ENCODE results near the gene SNX30. TPM values are rescaled to one million over a fixed set of nuclear protein-coding genes. Genes with fewer than 3 reads are reported as not detected.
A peak's percentile ranks its signal among the peaks of the same experiment; 100 is the strongest.

Gene SNX30
- total RNA-seq, 2 experiments from 2014 or later: 5.4 TPM

DNA sequence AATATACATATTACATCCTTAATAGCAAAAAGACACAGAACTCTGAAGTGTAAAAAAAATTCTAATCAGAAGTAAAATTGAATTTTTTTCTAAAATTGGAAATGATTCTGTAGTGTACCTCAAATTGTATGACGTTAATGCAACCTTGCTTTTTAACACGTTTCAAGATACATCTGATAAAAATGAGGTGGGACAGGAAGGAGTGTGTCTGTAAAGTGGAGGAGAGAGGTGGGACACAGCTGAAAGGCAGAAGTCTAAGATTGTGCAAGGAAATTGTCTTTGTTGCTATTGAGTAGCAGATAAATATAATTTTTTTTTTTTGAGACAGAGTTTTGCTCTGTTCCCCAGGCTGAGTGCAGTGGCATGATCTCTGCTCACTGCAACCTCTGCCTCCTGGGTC is 15.7 kb upstream of the SNX30 start:
- Mint-ChIP-seq H3K9me3 (no peaks in the 10 kb centered on the region), H3K36me3 (no peaks in the 10 kb centered on the region), H3K27ac (no peak overlapping the region), H3K4me1 (peaks cover 5% of the 10 kb centered on the region), H3K27me3 (no peaks in the 10 kb centered on the region), H3K4me3 (no peak overlapping the region)
- no peak for DNase-seq

DNA sequence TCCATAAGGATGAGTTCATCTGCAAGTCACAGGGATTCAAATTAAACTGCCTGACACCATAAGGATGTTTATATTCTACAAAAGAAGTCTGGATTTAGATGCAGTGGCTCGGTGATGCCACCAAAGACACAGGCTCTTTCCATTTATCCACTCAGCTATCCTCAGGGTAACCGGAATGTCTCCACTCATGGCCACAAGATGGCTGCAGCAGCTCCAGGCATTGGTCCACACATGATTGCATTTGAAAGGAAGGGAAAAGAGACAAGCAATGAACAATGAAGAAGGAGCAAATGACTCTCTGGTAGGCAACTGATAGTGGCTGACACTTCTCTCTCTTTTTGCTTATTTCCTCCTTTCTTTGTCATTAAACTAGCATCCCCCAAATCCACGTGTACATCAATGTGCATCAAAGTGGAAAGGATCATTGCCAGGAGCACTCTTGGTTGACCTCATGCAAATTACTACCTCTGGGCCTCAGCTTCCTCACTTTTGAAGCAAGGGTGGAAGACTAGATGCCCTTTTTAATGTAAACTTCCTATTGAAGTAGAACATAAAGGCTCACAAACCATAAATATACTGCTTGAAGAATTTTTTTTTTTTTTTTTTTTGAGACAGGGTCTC is 7.2 kb upstream of the SNX30 start:
- no peak overlapping the region for H3K4me3 Mint-ChIP-seq
- no peaks in the 10 kb centered on the region for H3K9me3 Mint-ChIP-seq
- H3K27ac Mint-ChIP-seq: no peak overlapping the region
- H3K4me1 Mint-ChIP-seq: peaks cover 28% of the 10 kb centered on the region
- no peaks in the 10 kb centered on the region for H3K36me3 Mint-ChIP-seq
- H3K27me3 Mint-ChIP-seq: no peaks in the 10 kb centered on the region
- no peak for DNase-seq

DNA sequence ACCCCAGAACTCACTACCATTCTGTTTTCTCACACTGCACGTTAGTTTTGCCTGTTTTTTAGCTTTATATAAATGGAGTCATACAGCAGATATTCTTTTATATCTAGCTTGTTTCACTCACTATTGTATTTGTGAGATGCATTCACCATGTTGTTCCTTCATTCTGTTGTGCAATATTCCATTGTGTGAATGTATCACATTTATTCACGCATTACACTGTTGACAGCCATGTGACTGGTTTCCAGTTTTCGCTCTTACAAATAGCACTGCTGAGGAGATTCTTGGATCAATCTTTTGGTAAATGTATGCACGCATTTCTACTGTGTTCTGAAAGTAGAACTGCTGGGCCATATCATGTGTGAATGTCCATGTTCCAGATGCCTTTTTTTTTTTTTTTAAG is 6.4 kb upstream of the SNX30 start:
- Mint-ChIP-seq H3K27me3 (no peaks in the 10 kb centered on the region), H3K27ac (no peak overlapping the region), H3K9me3 (no peaks in the 10 kb centered on the region), H3K36me3 (no peaks in the 10 kb centered on the region), H3K4me1 (peaks cover 33% of the 10 kb centered on the region), H3K4me3 (no peak overlapping the region)
- DNase-seq: no peak

DNA sequence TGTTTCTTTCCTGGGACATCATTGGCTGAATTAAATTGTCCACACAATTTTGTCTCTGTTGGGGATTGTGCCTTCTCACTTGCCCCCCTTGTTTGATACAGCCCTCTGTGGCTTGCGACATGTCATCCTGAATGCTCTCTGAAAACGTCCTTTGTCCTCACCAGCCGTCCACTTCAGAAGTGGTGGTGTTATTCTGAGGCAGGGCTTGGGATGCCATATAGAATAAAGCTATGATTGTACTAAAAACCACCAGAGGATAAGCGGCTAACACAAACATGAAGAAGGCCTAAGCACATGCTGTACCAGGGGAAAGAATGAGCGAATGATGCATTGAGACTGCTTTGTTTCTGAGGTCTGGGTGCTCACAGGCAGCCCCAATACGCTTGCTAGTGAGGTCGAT is 3.5 kb upstream of the SNX30 start:
- peaks cover 44% of the 10 kb centered on the region for H3K4me1 Mint-ChIP-seq
- DNase-seq: no peak
- H3K27me3 Mint-ChIP-seq: no peaks in the 10 kb centered on the region
- no peak overlapping the region for H3K4me3 Mint-ChIP-seq
- H3K36me3 Mint-ChIP-seq: no peaks in the 10 kb centered on the region
- no peak overlapping the region for H3K27ac Mint-ChIP-seq
- no peaks in the 10 kb centered on the region for H3K9me3 Mint-ChIP-seq

DNA sequence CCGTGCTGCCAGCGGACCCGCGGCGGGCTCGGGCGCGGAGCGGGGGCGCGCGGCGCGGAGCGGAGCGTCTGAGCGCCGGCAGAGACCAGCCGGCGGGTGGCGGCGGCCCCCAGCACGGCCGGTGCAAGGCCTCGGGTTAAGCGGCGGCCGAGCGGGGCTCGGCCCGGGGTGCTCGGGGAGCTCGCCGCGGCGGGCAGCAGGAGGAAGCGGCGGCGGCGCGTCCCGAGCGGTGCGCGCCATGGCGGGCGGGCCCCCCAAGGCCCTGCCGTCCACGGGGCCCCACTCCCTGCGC is 150 bp downstream of the SNX30 start:
- Mint-ChIP-seq H3K4me1 (peaks cover 72% of the 10 kb centered on the region), H3K27ac (no peak overlapping the region), H3K4me3 (peak overlapping the region; percentile 81), H3K27me3 (no peaks in the 10 kb centered on the region), H3K9me3 (no peaks in the 10 kb centered on the region), H3K36me3 (no peaks in the 10 kb centered on the region)
- DNase-seq: no peak

DNA sequence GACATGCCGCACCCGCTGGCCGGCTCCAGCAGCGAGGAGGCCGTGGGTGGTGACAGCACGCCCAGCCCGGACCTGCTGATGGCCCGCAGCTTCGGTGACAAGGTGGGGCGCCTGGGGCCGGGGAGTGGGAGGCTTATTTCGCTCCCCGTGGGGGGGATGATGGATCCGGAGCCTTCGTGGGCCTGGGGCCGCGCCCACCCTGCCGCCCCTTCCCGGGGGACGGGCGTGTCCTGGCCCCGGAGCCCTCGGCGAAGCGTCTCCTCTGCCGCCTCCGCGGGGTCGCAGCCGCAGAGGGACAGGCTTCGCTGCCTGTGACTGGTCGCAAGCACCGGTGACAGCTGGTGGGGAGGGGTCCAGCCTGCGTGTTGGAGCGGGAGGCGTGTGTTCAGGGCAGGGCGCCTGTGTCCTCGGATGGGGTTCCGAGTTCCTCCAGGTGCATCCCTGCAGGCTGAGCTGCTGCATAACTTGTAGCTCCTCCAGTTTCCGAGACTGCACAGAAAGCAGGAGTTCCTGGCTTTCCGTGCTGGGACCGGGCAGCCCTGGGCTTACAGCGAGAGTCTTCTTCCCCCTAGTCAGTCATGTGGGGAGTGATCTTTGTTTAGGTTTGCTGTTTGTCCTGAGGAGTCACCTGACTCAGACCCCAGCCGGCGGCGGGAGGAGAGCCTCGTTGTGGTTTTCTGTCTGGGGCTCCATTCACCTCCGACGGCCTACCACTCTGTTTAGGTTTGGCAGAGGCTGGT is 666 bp downstream of the SNX30 start:
- Mint-ChIP-seq H3K4me1 (peaks cover 78% of the 10 kb centered on the region), H3K4me3 (peak overlapping the region; percentile 81), H3K27ac (peak overlapping the region; percentile 75), H3K27me3 (no peaks in the 10 kb centered on the region), H3K36me3 (no peaks in the 10 kb centered on the region), H3K9me3 (no peaks in the 10 kb centered on the region)
- peak; percentile 56 for DNase-seq

DNA sequence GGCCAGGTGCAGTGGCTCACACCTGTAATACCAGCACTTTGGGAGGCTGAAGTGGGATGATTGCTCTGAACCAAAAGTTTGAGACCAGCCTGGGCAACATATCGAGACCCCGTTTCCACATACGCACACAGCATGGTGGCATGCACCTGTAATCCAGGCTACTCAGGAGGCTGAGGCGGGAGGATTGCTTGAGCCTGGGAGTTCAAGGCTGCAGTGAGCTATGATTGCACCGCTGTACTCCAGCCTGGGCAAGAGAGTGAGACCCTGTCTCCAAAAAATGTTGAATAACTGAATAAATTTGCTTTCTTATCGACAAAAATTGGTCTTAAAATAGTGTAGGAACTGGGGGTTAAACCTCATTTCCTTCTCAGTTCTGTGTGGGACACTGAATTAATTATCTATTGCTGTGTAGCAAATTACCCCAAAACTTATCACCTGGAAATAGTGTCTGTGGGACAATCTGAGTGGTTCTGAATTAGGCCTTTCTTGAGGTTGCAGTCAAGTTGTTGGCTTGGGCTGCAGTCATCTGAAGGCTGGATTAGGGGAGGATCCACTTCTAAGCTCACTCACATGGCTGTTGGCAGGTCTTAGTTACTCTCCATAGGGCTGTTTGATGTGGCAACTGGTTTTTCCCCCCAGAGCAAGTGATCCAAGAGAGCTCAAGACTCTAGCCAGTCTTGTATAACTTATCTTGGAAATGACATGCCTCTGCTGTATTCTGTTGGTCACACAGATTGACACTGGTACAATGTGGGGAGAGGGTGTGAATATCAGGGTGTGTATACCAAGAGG is 2.0 kb downstream of the SNX30 start:
- no peaks in the 10 kb centered on the region for H3K9me3 Mint-ChIP-seq
- H3K27me3 Mint-ChIP-seq: no peaks in the 10 kb centered on the region
- no peaks in the 10 kb centered on the region for H3K36me3 Mint-ChIP-seq
- peak overlapping the region; percentile 9 for H3K27ac Mint-ChIP-seq
- peak; percentile 31 for DNase-seq
- peaks cover 80% of the 10 kb centered on the region for H3K4me1 Mint-ChIP-seq
- H3K4me3 Mint-ChIP-seq: peak overlapping the region; percentile 24

DNA sequence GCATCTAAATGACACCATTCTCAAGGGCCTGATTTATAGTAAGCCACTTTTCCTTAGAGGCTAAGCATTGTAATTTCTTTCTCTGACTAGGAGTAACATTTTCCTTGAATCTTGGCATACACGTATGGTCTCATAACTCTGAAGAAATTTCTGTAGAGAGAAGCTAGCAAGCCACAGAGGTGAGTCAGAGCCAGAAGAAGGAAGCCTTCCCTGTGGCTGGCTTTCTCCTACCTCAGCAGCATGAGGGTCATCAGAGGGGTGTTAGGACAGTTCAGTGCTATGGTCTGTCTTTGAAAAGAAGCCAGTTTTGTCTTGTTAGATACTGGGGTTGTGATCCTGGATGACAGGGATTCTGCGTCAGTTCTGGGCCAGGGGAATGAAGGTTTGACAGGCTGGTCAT is 3.2 kb downstream of the SNX30 start:
- DNase-seq: peak; percentile 35
- Mint-ChIP-seq H3K4me1 (peaks cover 78% of the 10 kb centered on the region), H3K4me3 (peak overlapping the region; percentile 4), H3K9me3 (no peaks in the 10 kb centered on the region), H3K36me3 (no peaks in the 10 kb centered on the region), H3K27ac (peak overlapping the region; percentile 56), H3K27me3 (no peaks in the 10 kb centered on the region)

DNA sequence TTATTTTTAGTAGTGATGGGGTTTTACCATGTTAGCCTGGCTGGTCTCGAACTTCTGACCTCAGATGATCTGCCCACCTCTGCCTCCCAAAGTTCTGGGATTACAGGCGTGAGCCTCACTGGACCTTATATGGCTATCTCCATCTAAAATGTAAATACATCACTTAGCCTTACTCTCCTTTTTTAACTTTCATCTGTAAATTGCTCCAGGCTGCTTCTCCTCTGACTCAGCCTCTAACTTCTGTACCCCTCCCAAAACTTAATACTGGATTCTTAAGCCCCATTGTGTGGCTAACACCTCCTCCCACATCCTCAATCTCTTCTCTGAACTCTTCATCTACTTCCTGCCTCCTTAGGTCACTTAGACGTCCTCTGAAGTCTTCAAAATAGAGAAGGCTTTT is 4.0 kb downstream of the SNX30 start:
- no peaks in the 10 kb centered on the region for H3K36me3 Mint-ChIP-seq
- peak overlapping the region; percentile 53 for H3K4me3 Mint-ChIP-seq
- peak overlapping the region; percentile 79 for H3K27ac Mint-ChIP-seq
- peaks cover 71% of the 10 kb centered on the region for H3K4me1 Mint-ChIP-seq
- peak; percentile 44 for DNase-seq
- H3K27me3 Mint-ChIP-seq: no peaks in the 10 kb centered on the region
- H3K9me3 Mint-ChIP-seq: no peaks in the 10 kb centered on the region

DNA sequence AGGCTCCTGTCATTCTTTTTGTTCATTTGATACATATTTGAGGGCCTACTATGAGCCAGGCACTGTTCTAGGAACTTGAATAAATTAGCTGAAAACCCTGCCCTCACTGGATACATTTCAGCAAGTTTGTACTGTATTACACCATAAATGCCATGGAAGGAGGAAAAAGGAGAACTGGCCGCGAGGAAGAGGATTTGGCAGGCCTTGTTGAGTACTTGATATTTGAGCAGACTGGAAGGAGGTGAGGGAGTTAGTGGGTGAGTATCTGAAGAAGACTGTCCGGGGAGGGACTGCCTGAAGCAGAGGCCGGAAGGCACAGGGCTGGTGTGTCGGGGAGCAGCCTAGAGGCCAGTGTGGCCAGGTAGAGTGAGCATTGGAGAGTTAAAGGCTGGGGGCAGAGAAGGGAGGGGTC is 4.5 kb downstream of the SNX30 start:
- Mint-ChIP-seq H3K9me3 (no peaks in the 10 kb centered on the region), H3K36me3 (no peaks in the 10 kb centered on the region), H3K4me1 (peaks cover 68% of the 10 kb centered on the region), H3K27ac (peak overlapping the region; percentile 79), H3K27me3 (no peaks in the 10 kb centered on the region), H3K4me3 (peak overlapping the region; percentile 53)
- no peak for DNase-seq

DNA sequence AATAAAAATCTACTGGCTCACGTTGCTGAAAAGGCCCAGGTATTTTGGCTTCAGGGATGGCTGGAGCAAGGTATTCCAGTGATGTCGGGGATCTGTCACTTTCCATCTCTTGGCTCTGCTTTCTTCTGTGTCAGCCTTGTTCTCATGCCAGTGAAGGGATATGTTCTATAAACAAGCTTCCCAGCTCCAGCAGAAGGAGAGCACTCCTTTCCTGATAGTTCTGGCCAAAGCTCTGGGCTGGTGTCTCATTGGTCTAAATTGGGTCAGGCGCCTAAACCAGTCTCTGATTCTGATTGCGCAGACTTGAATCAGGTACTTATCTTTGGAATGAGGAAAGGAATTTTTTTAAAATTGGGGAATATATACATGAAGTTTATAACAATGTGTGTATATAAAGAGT is 5.1 kb downstream of the SNX30 start:
- no peak overlapping the region for H3K4me3 Mint-ChIP-seq
- no peaks in the 10 kb centered on the region for H3K27me3 Mint-ChIP-seq
- H3K36me3 Mint-ChIP-seq: no peaks in the 10 kb centered on the region
- peaks cover 69% of the 10 kb centered on the region for H3K4me1 Mint-ChIP-seq
- H3K9me3 Mint-ChIP-seq: no peaks in the 10 kb centered on the region
- no peak for DNase-seq
- no peak overlapping the region for H3K27ac Mint-ChIP-seq

DNA sequence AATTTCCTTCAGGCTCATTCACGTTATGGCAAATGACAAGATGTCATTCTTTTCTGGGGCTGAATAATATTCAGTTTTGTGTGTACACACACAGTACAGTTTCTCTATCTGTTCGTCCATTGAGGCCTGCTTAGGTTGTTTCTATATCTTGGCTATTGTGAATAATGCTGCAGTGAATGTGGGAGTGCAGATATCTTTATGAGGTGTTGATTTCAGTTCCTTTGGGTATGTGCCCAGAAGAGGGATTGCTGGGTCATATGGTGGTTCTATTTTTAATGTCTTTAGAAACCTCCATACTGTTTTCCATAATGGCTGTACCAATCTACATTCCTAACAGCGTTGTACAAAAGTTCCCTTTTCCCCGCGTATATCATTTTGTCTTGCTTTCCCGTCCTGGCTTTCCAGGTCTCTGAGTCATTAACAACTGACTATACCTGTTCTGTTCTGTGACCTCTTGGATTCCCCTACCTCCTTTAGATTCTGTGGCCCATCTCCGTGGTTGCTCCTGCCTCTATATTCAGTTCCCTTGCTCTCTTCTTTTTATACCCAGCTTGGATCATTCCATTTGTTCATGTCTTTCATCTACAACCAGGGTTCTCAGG is 6.8 kb downstream of the SNX30 start:
- Mint-ChIP-seq H3K4me1 (peaks cover 62% of the 10 kb centered on the region), H3K36me3 (no peaks in the 10 kb centered on the region), H3K27me3 (no peaks in the 10 kb centered on the region), H3K9me3 (no peaks in the 10 kb centered on the region), H3K27ac (no peak overlapping the region), H3K4me3 (no peak overlapping the region)
- no peak for DNase-seq

DNA sequence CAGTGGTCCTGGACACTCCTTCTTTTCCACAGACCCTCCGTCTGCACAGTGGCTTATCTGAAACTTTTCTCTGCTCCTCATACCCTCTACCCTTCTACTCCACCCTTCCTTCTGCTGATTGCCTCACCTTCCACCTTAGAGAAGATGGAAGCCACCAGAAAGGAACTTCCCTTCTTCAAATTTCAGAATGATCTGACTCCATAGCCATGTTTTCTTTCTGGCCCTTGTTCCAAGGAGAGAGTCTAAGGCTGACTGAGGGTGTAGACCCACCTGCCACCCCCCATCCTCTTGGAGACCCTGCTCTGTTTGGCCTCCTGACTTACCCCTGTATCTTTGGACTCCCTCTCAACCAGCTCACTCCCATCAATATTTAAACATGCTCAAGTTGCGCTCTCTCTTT is 7.4 kb downstream of the SNX30 start:
- no peaks in the 10 kb centered on the region for H3K36me3 Mint-ChIP-seq
- H3K4me1 Mint-ChIP-seq: peaks cover 57% of the 10 kb centered on the region
- no peak for DNase-seq
- H3K9me3 Mint-ChIP-seq: no peaks in the 10 kb centered on the region
- H3K27ac Mint-ChIP-seq: no peak overlapping the region
- H3K27me3 Mint-ChIP-seq: no peaks in the 10 kb centered on the region
- no peak overlapping the region for H3K4me3 Mint-ChIP-seq

DNA sequence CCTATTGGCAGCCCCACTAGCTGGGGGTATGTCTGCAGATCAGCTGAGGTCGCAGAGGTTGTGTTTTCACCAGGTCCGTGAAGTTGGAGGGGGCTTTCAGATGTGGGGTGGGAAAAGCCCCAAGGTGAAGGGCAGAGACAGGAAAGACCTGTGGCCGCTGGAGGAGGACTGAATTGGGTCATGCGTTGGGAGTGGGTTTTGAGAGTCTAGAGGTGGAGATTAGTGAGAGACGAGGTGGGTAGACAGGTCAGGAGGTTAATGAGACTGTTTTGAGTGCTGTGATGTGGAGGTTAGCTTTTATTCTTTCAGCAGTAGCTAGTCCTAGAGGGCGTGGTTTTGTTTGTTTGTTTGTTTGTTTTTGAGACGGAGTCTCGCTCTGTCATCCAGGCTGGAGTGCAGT is 10.3 kb downstream of the SNX30 start:
- peaks cover 35% of the 10 kb centered on the region for H3K4me1 Mint-ChIP-seq
- no peaks in the 10 kb centered on the region for H3K36me3 Mint-ChIP-seq
- H3K27ac Mint-ChIP-seq: no peak overlapping the region
- no peak for DNase-seq
- H3K9me3 Mint-ChIP-seq: no peaks in the 10 kb centered on the region
- H3K4me3 Mint-ChIP-seq: no peak overlapping the region
- H3K27me3 Mint-ChIP-seq: no peaks in the 10 kb centered on the region

DNA sequence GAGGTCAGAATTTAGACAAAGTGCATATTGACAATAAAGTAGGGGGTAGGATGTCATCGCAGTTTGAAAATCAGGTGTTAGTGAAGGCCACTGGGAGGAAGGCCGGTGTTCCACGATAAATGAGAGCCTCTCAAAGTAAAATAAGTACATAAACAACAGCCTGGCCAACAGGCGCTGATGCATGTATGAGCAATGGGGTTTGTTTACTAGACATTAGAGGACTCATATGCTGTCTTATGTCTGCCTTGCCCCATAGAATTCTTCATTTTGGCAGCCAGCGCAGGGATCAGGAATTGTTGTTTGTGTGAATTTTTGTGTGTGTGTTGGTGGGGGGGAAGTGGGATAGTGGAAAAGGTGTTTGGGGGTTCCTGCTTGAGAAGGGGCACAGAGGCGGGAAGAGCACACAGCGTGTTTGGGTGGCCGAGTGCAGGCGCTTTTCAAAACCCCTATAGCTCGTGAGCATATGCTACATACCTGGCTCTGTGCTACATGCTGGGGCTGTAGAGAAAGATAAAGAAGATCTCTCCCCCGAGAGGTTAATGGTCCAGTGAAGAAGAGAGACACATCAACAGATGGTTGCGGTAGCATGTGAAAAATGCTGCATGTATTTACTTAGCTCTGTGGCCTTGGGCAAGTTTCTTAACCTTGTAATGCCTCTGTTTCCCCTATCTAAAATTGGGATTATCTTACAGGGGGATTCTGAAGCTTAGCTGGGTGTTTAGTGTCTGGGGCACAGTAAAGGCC is 11.5 kb downstream of the SNX30 start:
- H3K4me1 Mint-ChIP-seq: peaks cover 29% of the 10 kb centered on the region
- H3K36me3 Mint-ChIP-seq: no peaks in the 10 kb centered on the region
- no peaks in the 10 kb centered on the region for H3K27me3 Mint-ChIP-seq
- no peak overlapping the region for H3K4me3 Mint-ChIP-seq
- DNase-seq: no peak
- no peak overlapping the region for H3K27ac Mint-ChIP-seq
- peaks cover 7% of the 10 kb centered on the region for H3K9me3 Mint-ChIP-seq
